ENCODE results near the gene GMPS.
"Not testable (repeated sequence)": the region's sequence is repeated elsewhere in the genome, so short reads cannot be mapped to it uniquely, and the experiment has no call there.

GMPS gene

DNA sequence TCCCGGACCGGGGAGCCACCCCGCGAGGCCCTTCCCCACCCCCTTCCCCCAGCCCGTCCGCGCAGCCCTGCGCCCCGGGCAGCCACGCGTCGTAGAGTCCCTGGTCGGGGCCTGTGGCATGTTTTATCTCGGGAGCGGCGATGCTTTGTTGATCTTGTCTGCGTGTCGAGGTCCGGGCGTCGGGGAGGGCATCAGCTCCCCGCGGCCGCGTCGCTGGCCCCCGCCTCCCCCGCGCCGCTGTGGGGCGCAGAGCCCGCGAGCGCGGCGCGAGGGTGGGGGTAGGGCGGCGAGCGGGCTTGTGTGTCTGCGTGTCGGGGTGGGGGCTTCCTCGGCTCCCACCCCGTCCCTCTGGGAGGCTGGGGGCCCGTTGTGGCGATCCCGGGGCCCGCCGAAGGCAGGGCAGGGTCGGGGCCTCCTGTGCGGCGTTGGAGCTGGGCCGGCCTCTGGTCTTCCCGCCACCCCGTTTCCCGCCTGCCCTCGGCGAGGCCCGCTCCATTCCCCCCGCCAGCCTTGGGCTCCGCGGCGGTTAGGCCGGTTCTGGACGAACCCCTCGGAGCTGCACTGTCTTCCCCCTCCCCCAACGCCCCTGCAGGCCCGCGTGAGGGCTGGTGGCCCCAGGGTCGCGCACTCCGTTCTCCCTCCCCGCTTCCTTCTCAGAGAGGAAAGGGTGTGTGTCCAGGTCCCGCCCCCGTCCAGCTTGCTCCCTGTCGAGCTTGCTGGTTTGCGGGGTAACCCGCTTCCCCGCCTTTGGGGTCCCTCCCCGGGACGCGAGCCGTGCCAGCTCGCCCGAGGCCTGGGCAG lies 695 bp downstream of the GMPS start:
- DNase-seq: peak; percentile 26 to 91 (median 40)
- intact Hi-C loops (cut with DNase I): loop anchor here (1.0 to 5.0 kb wide), 2 partner anchors 17 to 64 kb away; partner anchors contain the start of genes C3orf33 and SLC33A1

DNA sequence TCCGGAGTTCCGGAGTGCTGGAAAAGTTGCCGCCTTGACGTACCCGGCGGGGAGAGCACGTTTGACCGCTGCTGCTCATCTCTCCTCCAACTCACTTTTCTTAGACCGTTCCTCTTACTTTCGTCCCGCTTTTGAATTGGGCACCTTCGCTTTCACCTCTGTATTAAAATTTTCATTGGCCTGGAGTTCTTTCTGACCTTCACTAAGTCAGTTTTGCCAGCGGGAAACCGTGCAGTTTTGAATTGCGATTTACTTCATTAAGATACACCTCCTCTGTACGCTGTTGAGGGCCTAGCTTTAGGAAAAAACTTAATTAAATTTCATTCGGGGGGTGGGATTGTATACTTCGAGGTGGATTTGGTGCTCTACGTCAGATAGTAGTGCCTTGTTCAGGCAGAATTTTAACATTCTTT lies 1.3 kb downstream of the GMPS start:
- DNase-seq: no peak
- intact Hi-C loops (cut with DNase I): loop anchor here (1.0 to 5.0 kb wide), 2 partner anchors 17 to 64 kb away; partner anchors contain the start of genes C3orf33 and SLC33A1

DNA sequence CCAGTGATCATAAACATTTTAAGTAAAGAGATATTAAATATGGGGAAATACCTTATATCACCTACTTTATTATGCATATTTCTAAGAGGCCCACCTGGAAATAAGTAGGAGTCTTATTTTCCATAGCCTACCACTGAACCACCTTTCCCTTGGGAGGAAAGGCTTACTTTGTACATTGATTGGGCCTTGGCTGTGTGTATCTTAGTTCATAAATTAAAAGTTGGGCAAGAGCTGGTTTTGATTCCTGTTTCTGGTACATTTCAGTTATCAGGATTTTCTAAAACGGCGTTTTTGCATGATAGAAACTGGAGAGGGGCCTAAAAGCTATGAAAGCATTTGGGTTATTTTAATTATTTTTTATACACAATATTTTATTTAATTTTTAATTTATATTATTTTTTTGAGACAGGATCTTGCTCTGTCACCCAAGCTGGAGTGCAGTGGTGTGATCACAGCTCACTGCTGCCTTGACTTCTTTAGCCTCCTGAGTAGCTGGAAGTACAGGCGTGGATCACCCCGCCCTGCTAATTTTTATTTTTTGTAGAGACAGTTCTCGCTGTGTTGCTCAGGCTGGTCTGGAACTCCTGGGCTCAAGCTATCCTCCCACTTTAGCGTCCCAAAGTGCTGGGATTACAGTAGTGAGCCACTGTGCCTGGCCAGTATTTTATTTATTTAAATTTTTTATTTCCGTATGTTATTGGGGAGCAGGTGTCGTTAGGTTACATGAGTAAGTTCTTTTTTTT lies 2.6 kb downstream of the GMPS start:
- no peak for DNase-seq
- intact Hi-C loops (cut with DNase I): loop anchor here (5.0 kb wide), 1 partner anchor 66 kb away; the partner anchor contains the start of gene C3orf33

DNA sequence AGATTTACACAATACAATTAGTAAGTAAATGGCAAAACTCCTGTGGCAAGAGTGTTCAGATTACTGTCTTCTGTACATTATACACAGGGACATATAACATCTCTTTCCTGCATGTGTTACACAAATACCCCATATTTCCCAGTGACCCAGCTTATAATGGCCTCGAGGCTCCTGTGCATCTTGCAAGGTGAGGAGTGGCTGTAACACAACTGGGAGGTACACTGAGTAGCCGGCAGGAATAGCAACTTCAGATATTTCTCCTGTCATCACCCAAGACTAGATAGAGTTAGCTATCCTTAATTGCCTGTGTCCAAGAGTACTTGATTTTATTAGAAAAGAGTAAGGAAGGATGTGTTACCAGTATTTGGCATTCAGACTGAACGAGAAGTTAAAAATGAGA lies 5.6 kb downstream of the GMPS start:
- no peak for DNase-seq
- intact Hi-C loops (cut with DNase I): no loop called here

DNA sequence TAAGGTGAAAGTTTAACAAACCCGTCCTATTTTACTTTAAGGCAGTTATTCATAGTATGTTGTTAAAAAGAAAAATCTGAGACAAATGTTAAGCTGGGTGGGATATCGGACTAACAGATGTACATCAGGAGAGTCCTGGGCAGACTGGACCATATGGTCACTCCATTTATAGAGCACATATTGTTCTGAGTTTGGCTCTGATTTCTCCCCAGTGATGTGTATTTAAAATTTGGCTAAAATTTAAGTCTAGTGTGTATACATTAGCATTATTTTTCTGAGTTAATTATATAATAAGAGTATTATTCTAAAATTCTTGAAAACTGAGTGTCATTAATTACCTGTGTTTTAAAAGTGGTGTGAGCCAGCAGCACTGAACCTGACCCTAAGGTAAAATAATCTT lies 6.1 kb downstream of the GMPS start:
- no peak for DNase-seq
- intact Hi-C loops (cut with DNase I): no loop called here

DNA sequence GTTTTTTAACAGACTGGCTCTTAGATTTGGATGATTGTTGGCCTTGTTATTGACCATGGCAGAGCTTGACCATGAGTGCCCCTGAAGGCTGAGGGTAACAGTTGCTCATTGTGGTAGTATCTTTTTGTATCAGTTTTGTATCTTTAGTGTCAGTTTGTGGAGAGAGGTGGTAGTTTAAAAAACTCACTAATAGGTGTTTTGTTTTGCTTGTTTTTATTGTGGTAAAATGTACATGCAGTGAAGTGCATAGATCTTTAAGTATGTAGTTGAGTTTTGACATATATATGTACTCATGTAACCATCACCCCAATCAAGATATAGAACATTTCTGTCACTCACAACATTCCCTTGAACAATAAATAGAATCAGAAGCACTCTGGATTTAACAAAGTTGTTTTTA lies 9.8 kb downstream of the GMPS start:
- no peak for DNase-seq
- intact Hi-C loops (cut with DNase I): no loop called here

DNA sequence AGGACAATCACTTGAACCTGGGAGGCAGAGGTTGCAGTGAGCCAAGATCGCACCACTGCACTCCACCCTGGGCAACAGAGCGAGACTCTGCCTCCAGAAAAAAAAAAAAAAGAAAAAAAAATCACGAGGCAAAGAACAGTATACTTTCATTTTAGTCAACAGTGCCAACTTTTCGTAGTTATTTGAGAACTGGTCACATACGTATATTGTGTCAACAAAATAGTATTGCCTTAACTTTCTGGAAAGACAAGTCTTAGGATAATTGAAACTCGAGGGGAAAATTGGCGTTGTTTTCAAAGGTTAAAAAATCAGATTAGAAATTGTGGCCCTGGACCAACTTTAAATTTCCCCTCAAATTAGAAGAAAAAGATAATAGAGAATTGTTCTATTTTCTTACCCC lies 13.8 kb downstream of the GMPS start:
- intact Hi-C loops (cut with DNase I): no loop called here
- no peak for DNase-seq

DNA sequence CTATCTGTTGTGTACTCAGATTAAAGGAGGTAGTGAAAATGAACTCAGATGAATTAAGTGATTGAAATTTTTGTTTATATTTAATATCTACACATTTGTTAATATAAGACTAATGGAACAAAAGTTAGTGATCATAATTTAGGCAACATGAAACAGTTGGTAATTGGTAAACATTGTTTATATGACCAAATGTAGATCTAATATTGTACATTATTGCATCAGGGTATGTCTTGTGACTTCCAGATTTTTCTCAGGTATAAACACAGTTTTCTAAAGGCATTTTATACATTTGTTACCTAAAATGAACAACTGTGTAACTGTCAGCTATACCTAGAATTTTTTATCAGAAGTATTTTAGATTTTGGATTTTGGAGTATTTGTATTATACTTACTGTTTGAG lies 14.8 kb downstream of the GMPS start:
- intact Hi-C loops (cut with DNase I): no loop called here
- no peak for DNase-seq

DNA sequence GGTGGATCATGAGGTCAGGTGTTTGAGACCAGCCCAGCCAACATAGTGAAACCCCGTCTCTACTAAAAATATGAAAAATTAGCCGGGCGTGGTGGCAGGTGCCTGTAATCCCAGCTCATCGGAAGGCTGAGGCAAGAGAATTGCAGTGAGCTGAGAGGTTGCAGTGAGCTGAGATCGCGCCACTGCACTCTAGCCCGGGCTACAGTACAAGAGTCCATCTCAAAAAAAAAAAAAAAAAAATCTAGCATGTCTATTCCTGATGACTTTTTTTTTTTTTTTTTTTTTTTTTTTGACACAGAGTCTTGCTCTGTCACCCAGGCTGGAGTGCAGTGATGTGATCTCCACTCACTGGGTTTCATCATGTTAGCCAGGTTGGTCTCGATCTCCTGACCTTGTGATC lies 15.9 kb downstream of the GMPS start:
- DNase-seq; intact Hi-C loops (cut with DNase I): not testable (repeated sequence)

DNA sequence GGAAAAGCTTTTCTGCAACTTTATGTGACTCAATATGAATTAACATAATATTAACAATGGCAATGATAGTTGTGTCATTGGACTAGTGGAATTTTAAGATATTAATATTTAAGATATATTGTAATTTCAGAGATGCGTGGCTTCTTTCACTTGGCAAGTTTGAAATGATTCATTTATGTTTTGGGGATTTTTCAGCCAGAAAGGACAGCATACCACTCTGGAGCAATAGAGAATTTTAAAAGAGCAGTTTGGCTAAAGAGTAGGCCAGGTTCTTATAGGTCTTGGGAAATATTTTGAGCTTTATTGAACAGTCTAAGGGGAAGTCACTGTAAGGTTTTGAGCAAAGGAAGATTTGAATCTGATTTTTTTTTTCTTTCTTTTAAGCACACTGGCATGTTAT lies 16.5 kb downstream of the GMPS start:
- intact Hi-C loops (cut with DNase I): no loop called here
- DNase-seq: no peak

DNA sequence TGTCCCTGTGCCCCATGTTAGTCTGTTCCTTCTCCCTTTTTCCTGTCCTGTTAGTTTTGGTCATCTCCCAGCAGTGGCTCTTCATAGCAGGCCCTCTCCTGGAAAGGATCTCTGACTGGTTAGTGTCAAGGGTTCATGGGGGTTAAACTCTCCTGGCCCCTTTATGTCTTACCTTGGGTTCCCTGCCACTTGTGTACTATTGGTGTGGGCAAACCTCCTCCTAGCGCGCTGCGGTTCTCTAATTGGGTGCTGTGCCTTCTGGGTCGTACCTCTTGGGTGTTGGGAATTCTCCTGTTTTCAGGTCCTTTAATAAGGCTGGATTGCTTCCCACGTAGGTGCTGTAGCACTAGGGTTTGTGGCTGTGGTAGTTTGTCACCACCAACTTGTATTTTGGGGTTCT lies 18.8 kb downstream of the GMPS start:
- intact Hi-C loops (cut with DNase I): no loop called here
- no peak for DNase-seq

DNA sequence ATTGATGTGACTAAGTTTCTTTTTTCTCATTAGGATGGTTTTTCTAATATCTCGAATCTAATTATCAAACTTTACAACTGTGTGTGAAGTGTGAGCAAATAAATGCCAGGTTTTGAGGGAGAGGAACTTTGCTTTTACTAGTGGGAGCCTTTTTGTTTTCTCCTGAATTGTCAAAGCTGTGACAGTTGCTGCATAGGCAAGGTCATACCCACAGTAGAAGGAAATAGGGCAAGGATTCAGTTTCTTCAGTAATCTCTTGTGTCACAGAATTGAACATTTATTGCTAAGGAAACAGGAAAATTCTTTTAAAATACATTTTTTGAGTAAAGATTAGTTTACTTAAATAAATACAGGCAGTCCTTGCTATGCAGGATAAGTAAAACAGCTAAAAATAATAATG lies 19.5 kb downstream of the GMPS start:
- DNase-seq: no peak
- intact Hi-C loops (cut with DNase I): no loop called here

DNA sequence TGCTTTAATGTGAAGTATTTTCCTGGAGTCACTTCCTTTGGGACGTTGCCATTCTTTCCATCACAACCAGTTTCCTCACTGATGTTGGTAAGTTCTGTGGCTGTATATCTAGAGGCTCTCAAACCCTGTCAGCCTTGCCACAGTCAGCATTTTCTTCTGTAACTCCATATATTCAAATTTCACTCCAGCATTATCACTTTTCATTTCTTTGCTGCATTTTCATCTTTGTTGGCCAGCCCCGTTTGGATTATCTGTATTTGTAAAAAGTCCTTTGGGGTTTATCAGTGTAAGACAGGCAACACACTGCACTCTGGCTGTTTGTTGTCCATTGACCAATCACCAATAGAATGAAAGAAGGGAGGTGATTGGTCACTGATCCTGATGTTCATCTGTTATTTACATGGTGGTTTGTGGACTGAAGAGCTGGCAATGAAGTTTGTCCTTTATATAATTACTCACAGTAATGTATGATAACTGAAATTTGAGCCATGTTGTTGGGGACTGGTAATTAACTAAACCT lies 20.3 kb downstream of the GMPS start:
- intact Hi-C loops (cut with DNase I): no loop called here
- no peak for DNase-seq

DNA sequence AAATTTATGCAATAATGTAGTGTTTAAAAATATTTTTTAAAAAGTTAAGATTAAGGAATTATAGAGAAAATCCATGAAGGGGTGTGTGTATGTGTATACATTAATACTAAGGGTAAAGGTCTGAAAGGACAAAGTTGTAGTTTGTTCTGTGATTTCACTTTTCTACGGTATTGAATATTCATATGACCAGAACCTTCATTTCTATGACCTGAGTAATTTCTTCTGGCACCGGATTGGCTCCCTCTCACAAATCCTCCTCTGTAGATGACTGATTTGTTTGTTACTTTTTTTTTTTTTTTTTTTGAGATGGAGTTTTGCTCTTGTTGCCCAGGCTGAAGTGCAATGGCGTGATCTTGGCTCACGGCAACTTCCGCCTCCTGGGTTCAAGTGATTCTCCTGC lies 20.9 kb downstream of the GMPS start:
- no peak for DNase-seq
- intact Hi-C loops (cut with DNase I): no loop called here

DNA sequence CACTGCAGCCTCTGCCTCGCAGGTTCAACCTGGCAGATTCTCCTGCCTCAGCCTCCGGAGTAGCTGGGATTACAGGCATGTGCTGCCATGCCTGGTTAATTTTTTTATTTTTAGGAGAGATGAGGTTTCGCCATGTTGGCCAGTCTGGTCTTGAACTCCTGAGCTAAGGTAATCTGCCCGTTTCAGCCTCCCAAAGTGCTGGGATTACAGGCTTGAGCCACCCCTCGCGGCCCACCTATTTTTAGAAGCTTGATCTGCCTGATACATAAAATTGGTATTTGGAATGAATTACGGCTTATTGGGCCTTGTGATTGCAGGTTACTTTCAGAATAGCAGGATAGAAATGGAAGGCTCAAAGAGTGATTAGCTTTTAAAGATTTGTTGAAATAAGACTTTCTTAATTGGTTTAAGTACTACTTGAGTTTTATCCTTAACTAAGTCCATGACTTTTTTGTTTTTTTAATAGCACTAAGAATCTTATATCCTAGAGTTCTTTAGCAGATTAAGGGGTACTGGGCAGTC lies 25.0 kb downstream of the GMPS start:
- intact Hi-C loops (cut with DNase I): no loop called here
- DNase-seq: no peak

DNA sequence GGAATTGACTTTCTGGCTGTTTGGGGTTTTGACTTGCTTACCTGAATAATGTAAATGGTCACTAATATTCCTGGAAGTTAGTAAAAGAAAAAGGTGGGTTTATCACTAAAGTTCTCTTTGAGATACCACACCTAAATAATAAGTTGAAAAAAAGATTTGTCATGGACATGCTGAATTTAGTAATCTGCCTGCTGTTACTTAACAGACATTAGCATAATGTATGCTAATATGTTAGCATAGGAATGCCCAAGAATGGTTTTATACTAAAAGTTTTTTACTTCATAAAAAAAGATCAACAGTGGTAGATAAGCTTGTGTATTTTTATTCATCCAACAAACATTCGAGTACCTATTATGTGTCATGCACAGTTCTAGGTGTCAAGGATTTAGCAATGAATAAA lies 36.5 kb downstream of the GMPS start:
- DNase-seq: no peak

DNA sequence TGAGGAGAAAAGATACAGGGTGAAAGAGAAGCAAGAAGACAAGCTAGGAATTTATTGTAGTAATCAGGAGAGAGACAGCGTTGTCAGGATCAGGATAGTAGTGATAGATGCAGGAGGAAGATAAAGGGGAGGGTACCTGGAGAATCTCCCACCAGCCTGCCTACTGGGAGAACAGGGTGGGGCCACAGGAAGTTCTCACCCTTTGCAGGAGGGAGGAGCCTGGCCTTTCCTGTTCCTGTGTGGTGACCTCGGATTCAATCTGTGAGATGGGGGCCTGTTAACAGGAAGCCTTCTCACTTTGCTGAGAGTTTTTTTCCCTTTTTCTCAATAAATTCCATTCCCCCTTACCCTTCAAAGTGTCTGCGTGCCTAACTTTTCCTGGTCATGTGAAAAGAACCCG lies 37.6 kb downstream of the GMPS start:
- intact Hi-C loops (cut with DNase I): no loop called here
- DNase-seq: no peak

More for the DNA sequence above, 36.5 kb downstream of the GMPS start:
- intact Hi-C loops (cut with DNase I): no loop called here

DNA sequence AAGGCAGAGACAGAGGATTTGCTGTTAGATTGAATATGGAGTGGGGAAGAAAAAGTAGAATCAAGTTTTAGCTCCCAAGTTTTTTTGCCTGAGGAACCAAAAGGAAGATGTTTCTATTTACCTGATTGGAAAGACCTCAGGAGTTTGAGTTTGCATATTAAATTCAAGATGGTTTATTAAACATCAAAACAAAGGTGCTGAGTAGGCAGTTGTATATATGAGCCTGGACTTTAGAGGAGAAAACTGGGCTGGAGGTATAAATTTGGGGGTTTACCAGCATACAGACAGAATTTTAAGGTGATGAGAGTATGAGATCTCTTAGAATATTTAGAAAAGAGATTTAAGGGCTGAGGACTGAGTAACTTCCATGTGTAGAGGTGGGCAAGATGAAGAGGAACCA lies 38.2 kb downstream of the GMPS start:
- intact Hi-C loops (cut with DNase I): no loop called here
- no peak for DNase-seq

DNA sequence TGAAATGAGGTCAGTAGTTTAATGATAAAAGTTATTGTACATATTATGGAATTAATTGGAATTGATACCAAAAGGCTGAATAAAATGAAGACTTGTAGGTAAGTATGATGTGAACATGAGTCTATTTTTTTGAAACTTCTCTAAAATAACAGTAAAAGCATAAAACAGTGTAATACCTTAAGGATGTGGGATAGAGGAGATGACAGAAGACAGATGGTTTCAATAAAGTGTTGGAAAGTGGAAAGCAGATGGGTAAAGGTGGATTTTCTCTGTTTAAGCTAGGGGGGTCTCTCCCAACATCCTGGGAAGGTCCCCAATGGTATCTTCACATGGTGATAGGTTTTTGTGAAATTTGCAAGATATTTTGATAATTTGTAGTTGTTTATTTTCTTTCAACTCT lies 41.6 kb downstream of the GMPS start:
- intact Hi-C loops (cut with DNase I): no loop called here
- no peak for DNase-seq

DNA sequence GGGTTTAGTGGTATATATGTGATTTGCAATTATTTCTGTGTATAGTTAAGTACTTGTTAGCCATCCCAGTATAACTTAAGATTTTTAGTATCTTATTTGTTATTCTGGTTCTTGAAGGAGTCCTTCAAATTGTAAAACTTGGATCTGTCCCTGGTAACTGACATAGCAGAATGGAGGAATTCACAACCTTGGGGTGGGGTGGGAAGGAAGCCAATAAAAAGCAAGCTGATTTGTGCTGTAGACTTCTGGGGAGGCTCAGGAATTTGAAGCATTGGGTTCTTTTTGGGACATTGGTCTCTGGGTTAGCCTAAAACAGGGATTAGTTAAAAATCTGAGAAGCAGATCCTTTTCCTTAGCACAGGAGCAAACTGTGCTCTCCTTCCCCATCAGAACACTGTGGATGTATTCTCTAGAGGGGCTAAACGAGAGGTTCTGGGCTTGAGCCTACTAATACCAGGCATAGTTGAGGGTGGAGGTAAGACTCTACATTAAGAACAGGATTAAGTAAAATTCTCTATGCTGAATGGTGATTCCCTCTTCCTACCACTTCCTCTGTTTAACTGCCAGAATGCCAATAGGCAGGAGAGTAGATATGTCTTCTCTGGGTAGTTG lies 42.2 kb downstream of the GMPS start:
- DNase-seq: no peak
- intact Hi-C loops (cut with DNase I): no loop called here

DNA sequence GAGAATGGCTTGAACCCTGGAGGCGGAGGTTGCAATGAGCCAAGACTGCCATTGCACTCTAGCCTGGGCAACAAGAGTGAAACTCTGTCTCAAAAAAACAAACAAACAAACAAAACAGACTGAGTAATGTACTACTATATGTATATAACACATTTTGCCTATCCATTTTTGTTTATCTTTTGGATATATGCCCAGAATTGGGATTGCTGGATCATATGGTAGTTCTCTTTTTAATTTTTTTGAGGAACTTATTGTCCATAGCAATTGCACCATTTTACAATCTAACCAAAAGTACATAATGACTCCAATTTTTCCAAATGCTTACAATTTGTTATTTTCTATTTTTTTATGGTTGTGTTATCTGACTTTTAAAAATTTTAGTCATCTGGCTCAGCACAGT lies 47.3 kb downstream of the GMPS start:
- intact Hi-C loops (cut with DNase I): no loop called here
- no peak for DNase-seq
